HEK293 (cell line): ENCODE measurements around the gene BFSP2.

ENCODE experiments used
- CTCF ChIP-seq: fragments of 450-650 bp; formaldehyde crosslinking; IDR thresholded peaks from 2 replicates; pipeline ENCODE4 v1.5.1; 2016; ENCODE audit warnings: missing biosample characterization, missing genetic modification characterization
- KLF17 ChIP-seq: fragments of 450-650 bp; formaldehyde crosslinking; IDR thresholded peaks from 2 replicates; pipeline ENCODE4 v1.5.1; 2016; ENCODE audit warnings: missing biosample characterization, missing genetic modification characterization
- MYNN ChIP-seq: fragments of 450-650 bp; formaldehyde crosslinking; IDR thresholded peaks from 2 replicates; pipeline ENCODE4 v1.5.1; 2016; ENCODE audit warnings: missing biosample characterization, missing genetic modification characterization, borderline replicate concordance
- ZBTB10 ChIP-seq: fragments of 450-650 bp; formaldehyde crosslinking; IDR thresholded peaks from 2 replicates; pipeline ENCODE4 v1.5.1; 2016; ENCODE audit warnings: missing biosample characterization, missing genetic modification characterization
- ZNF155 ChIP-seq: fragments of 450-650 bp; formaldehyde crosslinking; IDR thresholded peaks from 2 replicates; pipeline ENCODE4 v1.5.1; 2016; ENCODE audit warnings: missing biosample characterization, missing genetic modification characterization
- ZNF175 ChIP-seq: fragments of 450-650 bp; formaldehyde crosslinking; IDR thresholded peaks from 2 replicates; pipeline ENCODE4 v1.5.1; 2016; ENCODE audit warnings: missing biosample characterization, missing genetic modification characterization
- ZNF24 ChIP-seq: fragments of 450-650 bp; formaldehyde crosslinking; IDR thresholded peaks from 2 replicates; pipeline ENCODE4 v1.5.1; 2016; ENCODE audit warnings: missing biosample characterization, missing genetic modification characterization
- ZNF629 ChIP-seq: fragments of 450-650 bp; formaldehyde crosslinking; IDR thresholded peaks from 2 replicates; pipeline ENCODE4 v1.5.1; 2017; ENCODE audit warnings: missing biosample characterization, missing genetic modification characterization
- ZNF704 ChIP-seq: fragments of 450-650 bp; formaldehyde crosslinking; IDR thresholded peaks from 2 replicates; pipeline ENCODE4 v1.5.1; 2016; ENCODE audit warnings: missing biosample characterization, missing genetic modification characterization
- ZSCAN18 ChIP-seq: fragments of 450-650 bp; formaldehyde crosslinking; IDR thresholded peaks from 2 replicates; pipeline ENCODE4 v1.5.1; 2016; ENCODE audit warnings: missing biosample characterization, missing genetic modification characterization

- TF ChIP-seq ZNF704 (tag by site-specific recombination): no peak
- no peak for TF ChIP-seq MYNN
- no peak for TF ChIP-seq CTCF (tag by site-specific recombination)
- no peak for TF ChIP-seq ZBTB10 (tag by site-specific recombination)
- no peak for TF ChIP-seq ZNF175 (tag by site-specific recombination)
- no peak for TF ChIP-seq ZNF629 (tag by site-specific recombination)
- TF ChIP-seq ZNF155 (tag by site-specific recombination): no peak
- no peak for TF ChIP-seq ZNF24 (tag by site-specific recombination)
- TF ChIP-seq ZSCAN18 (tag by site-specific recombination): no peak
- no peak for TF ChIP-seq KLF17 (tag by site-specific recombination)
Measured at GRCh38 chr3:133503409-133503808, 103.6 kb downstream of the BFSP2 start.
